ENCODE data around the gene PDHX. TPM values are rescaled to one million over a fixed set of nuclear protein-coding genes. Genes with fewer than 3 reads are reported as not detected.
"Not testable (repeated sequence)": the region's sequence is repeated elsewhere in the genome, so short reads cannot be mapped to it uniquely, and the experiment has no call there.

PDHX gene
- total RNA-seq, 2 experiments from 2014 or later = 17.3 to 17.4 TPM

GRCh38 chr11:34890812-34891211 is 25.6 kb upstream of the PDHX start:
- POLR2A ChIA-PET = no interaction called here
- H3K27me3 Mint-ChIP-seq = no peaks in the 10 kb centered on the region
- intact Hi-C loops (cut with DNase I, micrococcal nuclease) = loop anchor here (1.0 to 2.0 kb wide), 2 partner anchors 305 to 306 kb away; no protein-coding TSS in a partner anchor

GRCh38 chr11:34891611-34892010 is 24.8 kb upstream of the PDHX start:
- Mint-ChIP-seq H3K27me3 (no peaks in the 10 kb centered on the region), H3K9me3 (peaks cover 4% of the 10 kb centered on the region), H3K36me3 (ENCODE audit: low read depth) (peaks cover 63% of the 10 kb centered on the region), H3K4me3 (no peak overlapping the region), H3K27ac (no peak overlapping the region), H3K4me1 (ENCODE audit: low read depth) (no peaks in the 10 kb centered on the region)
- Histone ChIP-seq H3K4me3 (ENCODE audit: low read length) (no peak overlapping the region), H3K27ac (ENCODE audit: low read depth in 1 of 2, low read length in 2 of 2) (no peak overlapping the region), H3K36me3 (ENCODE audit: insufficient read depth, low read length) (peaks cover 17% of the 10 kb centered on the region), H3K4me1 (ENCODE audit: insufficient read depth, low read length) (no peaks in the 10 kb centered on the region), H3K9me3 (ENCODE audit: control insufficient read depth in 1 of 2, insufficient read depth in 1 of 2, low read length in 2 of 2) (no peaks in the 10 kb centered on the region), H3K27me3 (ENCODE audit: control insufficient read depth in 1 of 2, insufficient read depth in 2 of 2, low read length in 2 of 2) (no peaks in the 10 kb centered on the region)
- ChIA-PET CTCF (no interaction called here), POLR2A (no interaction called here)
- DNase-seq = no peak
- intact Hi-C loops (cut with DNase I, micrococcal nuclease) = loop anchor here (1.0 to 2.0 kb wide), 2 partner anchors 305 to 307 kb away; no protein-coding TSS in a partner anchor
- TF ChIP-seq, protein P1, sequence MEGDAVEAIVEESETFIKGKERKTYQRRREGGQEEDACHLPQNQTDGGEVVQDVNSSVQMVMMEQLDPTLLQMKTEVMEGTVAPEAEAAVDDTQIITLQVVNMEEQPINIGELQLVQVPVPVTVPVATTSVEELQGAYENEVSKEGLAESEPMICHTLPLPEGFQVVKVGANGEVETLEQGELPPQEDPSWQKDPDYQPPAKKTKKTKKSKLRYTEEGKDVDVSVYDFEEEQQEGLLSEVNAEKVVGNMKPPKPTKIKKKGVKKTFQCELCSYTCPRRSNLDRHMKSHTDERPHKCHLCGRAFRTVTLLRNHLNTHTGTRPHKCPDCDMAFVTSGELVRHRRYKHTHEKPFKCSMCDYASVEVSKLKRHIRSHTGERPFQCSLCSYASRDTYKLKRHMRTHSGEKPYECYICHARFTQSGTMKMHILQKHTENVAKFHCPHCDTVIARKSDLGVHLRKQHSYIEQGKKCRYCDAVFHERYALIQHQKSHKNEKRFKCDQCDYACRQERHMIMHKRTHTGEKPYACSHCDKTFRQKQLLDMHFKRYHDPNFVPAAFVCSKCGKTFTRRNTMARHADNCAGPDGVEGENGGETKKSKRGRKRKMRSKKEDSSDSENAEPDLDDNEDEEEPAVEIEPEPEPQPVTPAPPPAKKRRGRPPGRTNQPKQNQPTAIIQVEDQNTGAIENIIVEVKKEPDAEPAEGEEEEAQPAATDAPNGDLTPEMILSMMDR (IDR thresholded peaks at IDR 0.05) = no peak
- no peak for ATAC-seq (ENCODE audit: poor library complexity)

More at GRCh38 chr11:34890812-34891211, 25.6 kb upstream of the PDHX start:
- TF ChIP-seq, protein P1 (IDR thresholded peaks at IDR 0.05) = peak; percentile 22
- Histone ChIP-seq H3K9me3 (ENCODE audit: control insufficient read depth in 1 of 2, insufficient read depth in 1 of 2, low read length in 2 of 2) (no peaks in the 10 kb centered on the region), H3K4me3 (ENCODE audit: low read length) (no peak overlapping the region), H3K4me1 (ENCODE audit: insufficient read depth, low read length) (no peaks in the 10 kb centered on the region), H3K27ac (ENCODE audit: low read depth in 1 of 2, low read length in 2 of 2) (no peak overlapping the region), H3K36me3 (ENCODE audit: insufficient read depth, low read length) (peaks cover 17% of the 10 kb centered on the region), H3K27me3 (ENCODE audit: control insufficient read depth in 1 of 2, insufficient read depth in 2 of 2, low read length in 2 of 2) (no peaks in the 10 kb centered on the region)
- H3K27ac Mint-ChIP-seq = no peak overlapping the region
- no peaks in the 10 kb centered on the region for H3K4me1 Mint-ChIP-seq (ENCODE audit: low read depth)
- H3K36me3 Mint-ChIP-seq (ENCODE audit: low read depth) = peaks cover 58% of the 10 kb centered on the region
- DNase-seq (peak in 3 of 14 experiments; percentile 15 to 32 (median 31)), ATAC-seq (ENCODE audit: poor library complexity) (no peak)
- CTCF ChIA-PET = no interaction called here
- no peaks in the 10 kb centered on the region for H3K9me3 Mint-ChIP-seq
- no peak overlapping the region for H3K4me3 Mint-ChIP-seq

DNA sequence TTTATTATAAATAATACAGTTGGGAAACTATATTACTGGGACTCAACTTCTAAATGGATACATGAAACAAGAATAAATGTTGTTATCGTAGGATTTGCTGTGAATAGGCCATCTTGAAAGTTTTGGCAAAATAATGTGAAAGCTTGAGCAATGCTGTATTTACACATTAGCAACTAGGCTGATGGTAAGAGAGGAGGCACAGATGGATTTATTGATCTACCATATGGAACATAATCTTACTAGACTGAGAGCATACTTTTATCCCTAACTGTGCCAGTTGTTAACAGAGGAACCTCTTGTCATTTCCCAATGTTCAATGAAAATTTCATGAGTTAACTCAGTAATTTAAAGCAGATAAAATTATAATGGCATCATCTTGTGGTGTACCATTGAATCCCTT is 23.0 kb upstream of the PDHX start:
- Mint-ChIP-seq H3K9me3 (peaks cover 10% of the 10 kb centered on the region), H3K4me1 (ENCODE audit: low read depth) (no peaks in the 10 kb centered on the region), H3K4me3 (no peak overlapping the region), H3K36me3 (ENCODE audit: low read depth) (peaks cover 62% of the 10 kb centered on the region), H3K27me3 (no peaks in the 10 kb centered on the region), H3K27ac (no peak overlapping the region)
- intact Hi-C loops (cut with DNase I, micrococcal nuclease) = no loop called here
- H3K4me3 ChIP-seq (ENCODE audit: low read length) = no peak overlapping the region
- POLR2A ChIA-PET = interaction anchor here (0.6 kb wide), 1 partner anchor 798 kb away, joined by 3 read pairs; no protein-coding TSS in a partner anchor
- H3K4me1 ChIP-seq (ENCODE audit: insufficient read depth, low read length) = no peaks in the 10 kb centered on the region
- CTCF ChIA-PET = no interaction called here
- H3K27ac ChIP-seq (ENCODE audit: low read depth in 1 of 2, low read length in 2 of 2) = no peak overlapping the region
- H3K27me3 ChIP-seq (ENCODE audit: control insufficient read depth in 1 of 2, insufficient read depth in 2 of 2, low read length in 2 of 2) = no peaks in the 10 kb centered on the region
- peaks cover 3% of the 10 kb centered on the region for H3K36me3 ChIP-seq (ENCODE audit: insufficient read depth, low read length)
- DNase-seq = no peak
- TF ChIP-seq, protein P1 (IDR thresholded peaks at IDR 0.05) = no peak
- no peak for ATAC-seq (ENCODE audit: poor library complexity)
- H3K9me3 ChIP-seq (ENCODE audit: control insufficient read depth in 1 of 2, insufficient read depth in 1 of 2, low read length in 2 of 2) = peaks cover 4 to 12% of the 10 kb centered on the region in 2 experiments

DNA sequence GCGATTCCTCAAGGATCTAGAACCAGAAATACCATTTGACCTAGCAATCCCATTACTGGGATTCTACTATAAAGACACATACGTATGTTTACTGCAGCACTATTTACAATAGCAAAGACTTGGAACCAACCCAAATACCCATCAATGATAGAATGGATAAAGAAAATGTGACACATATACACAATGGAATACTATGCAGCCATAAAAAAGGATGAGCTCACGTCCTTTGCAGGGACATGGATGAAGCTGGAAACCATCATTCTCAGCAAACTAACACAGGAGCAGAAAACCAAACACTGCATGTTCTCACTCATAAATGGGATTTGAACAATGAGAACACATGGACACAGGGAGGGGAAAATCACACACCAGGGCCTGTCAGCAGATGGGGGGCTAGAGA is 20.2 kb upstream of the PDHX start:
- H3K27ac ChIP-seq (ENCODE audit: low read depth in 1 of 2, low read length in 2 of 2); DNase-seq; H3K36me3 ChIP-seq (ENCODE audit: insufficient read depth, low read length); ATAC-seq (ENCODE audit: poor library complexity); intact Hi-C loops (cut with DNase I, micrococcal nuclease); H3K4me3 ChIP-seq (ENCODE audit: low read length); CTCF ChIA-PET; H3K27me3 Mint-ChIP-seq; H3K4me1 Mint-ChIP-seq (ENCODE audit: low read depth); H3K4me3 Mint-ChIP-seq; POLR2A ChIA-PET; H3K27ac Mint-ChIP-seq; H3K4me1 ChIP-seq (ENCODE audit: insufficient read depth, low read length); H3K27me3 ChIP-seq (ENCODE audit: control insufficient read depth in 1 of 2, insufficient read depth in 2 of 2, low read length in 2 of 2): not testable (repeated sequence)
- H3K9me3 ChIP-seq (ENCODE audit: control insufficient read depth in 1 of 2, insufficient read depth in 1 of 2, low read length in 2 of 2) = peaks cover 25 to 38% of the 10 kb centered on the region in 2 experiments
- H3K36me3 Mint-ChIP-seq (ENCODE audit: low read depth) = peaks cover 70% of the 10 kb centered on the region
- peaks cover 14% of the 10 kb centered on the region for H3K9me3 Mint-ChIP-seq

All from CD4-positive, alpha-beta T cell (primary cell).